Measurements from ENCODE around the gene SAMD4A.

DNA sequence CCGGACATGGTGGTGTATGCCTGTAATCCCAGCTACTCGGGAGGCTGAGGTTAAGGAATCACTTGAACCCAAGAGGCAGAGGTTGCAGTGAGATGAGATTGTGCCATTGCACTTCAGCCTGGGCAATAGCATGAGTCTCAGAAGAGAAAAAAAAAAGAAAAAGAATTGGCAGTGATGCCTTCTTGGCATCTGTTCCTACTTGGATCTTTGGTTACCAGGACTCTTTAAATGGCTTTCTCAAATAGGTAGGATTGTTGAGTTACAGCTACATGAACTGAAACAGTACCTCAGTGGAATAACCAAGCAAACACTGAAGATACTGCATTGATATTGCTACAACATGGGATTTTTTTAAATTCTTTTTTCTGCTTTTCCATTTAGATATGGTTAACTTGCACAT, 136.8 kb downstream of the SAMD4A start:
- TF ChIP-seq TAF1 (IDR thresholded peaks at IDR 0.05; ENCODE audit: low read depth) (no peak), EP300 (IDR thresholded peaks at IDR 0.05; ENCODE audit: borderline replicate concordance) (no peak), RAD21 (IDR thresholded peaks at IDR 0.05; ENCODE audit: low read depth) (no peak), YY1 (IDR thresholded peaks at IDR 0.05; ENCODE audit: low read depth) (no peak)

Data from Ishikawa (cell line).